Activated T-helper 1 cell treated with Interleukin-2 at 50 U/mL for 16 hours (primary cell): ENCODE measurements around the gene ZDHHC11B.
A peak's percentile ranks its signal among the peaks of the same experiment; 100 is the strongest.

ENCODE experiments used
- DNase-seq: peaks from one replicate; pipeline ENCODE4 v3.0.0-alpha.2; 2020; ENCODE audit warnings: low read depth

The ZDHHC11B gene

GRCh38 chr5:673161-673830, 111.2 kb downstream of the ZDHHC11B start:
- DNase-seq: no peak

- peak; percentile 50 for DNase-seq
Measured at GRCh38 chr5:672329-673160, 112.0 kb downstream of the ZDHHC11B start.

- peak; percentile 54 for DNase-seq
Measured at GRCh38 chr5:671459-672328, 112.8 kb downstream of the ZDHHC11B start.

- no peak for DNase-seq
Measured at GRCh38 chr5:670396-671270, 113.9 kb downstream of the ZDHHC11B start.

GRCh38 chr5:669842-670395, 114.6 kb downstream of the ZDHHC11B start:
- no peak for DNase-seq

- DNase-seq: peak; percentile 26
Measured at GRCh38 chr5:669111-669841, 115.3 kb downstream of the ZDHHC11B start.

- no peak for DNase-seq
Measured at GRCh38 chr5:668283-668995, 116.1 kb downstream of the ZDHHC11B start.

- no peak for DNase-seq
Measured at GRCh38 chr5:666816-667498, 117.6 kb downstream of the ZDHHC11B start.

- DNase-seq: no peak
Measured at GRCh38 chr5:665956-666711, 118.4 kb downstream of the ZDHHC11B start.

GRCh38 chr5:665541-665955, 119.0 kb downstream of the ZDHHC11B start:
- DNase-seq: no peak

- no peak for DNase-seq
Measured at GRCh38 chr5:664994-665360, 119.6 kb downstream of the ZDHHC11B start.

- no peak for DNase-seq
Measured at GRCh38 chr5:664343-664993, 120.1 kb downstream of the ZDHHC11B start.

GRCh38 chr5:663436-664342, 120.8 kb downstream of the ZDHHC11B start:
- DNase-seq: no peak

- no peak for DNase-seq
Measured at GRCh38 chr5:662751-663435, 121.6 kb downstream of the ZDHHC11B start.

- DNase-seq: no peak
Measured at GRCh38 chr5:661891-662750, 122.4 kb downstream of the ZDHHC11B start.
